Measurements from ENCODE around the gene KLHDC9. TPM values are rescaled to one million over a fixed set of nuclear protein-coding genes. Genes with fewer than 3 reads are reported as not detected.

KLHDC9 gene
- total RNA-seq, 1 donor from 2014 or later = not detected

- no peaks in the 10 kb centered on the region for H3K9me3 Mint-ChIP-seq
- intact Hi-C loops (cut with micrococcal nuclease) = no loop called here
- no peak overlapping the region for H3K27ac Mint-ChIP-seq
- no peak overlapping the region for H3K4me3 Mint-ChIP-seq (ENCODE audit: low read depth)
- no peaks in the 10 kb centered on the region for H3K4me1 Mint-ChIP-seq (ENCODE audit: low read depth)
- DNase-seq (ENCODE audit: low spot score) = no peak
- H3K27me3 Mint-ChIP-seq (ENCODE audit: low read depth) = peaks cover 2% of the 10 kb centered on the region
- no peaks in the 10 kb centered on the region for H3K36me3 Mint-ChIP-seq (ENCODE audit: low read depth)
Measured at GRCh38 chr1:161081519-161081918, 16.6 kb upstream of the KLHDC9 start.

- DNase-seq (ENCODE audit: low spot score) = no peak
- H3K9me3 Mint-ChIP-seq = no peaks in the 10 kb centered on the region
- H3K36me3 Mint-ChIP-seq (ENCODE audit: low read depth) = no peaks in the 10 kb centered on the region
- H3K4me1 Mint-ChIP-seq (ENCODE audit: low read depth) = no peaks in the 10 kb centered on the region
- H3K27me3 Mint-ChIP-seq (ENCODE audit: low read depth) = peaks cover 2% of the 10 kb centered on the region
- H3K27ac Mint-ChIP-seq = no peak overlapping the region
- H3K4me3 Mint-ChIP-seq (ENCODE audit: low read depth) = no peak overlapping the region
- intact Hi-C loops (cut with micrococcal nuclease) = no loop called here
Measured at GRCh38 chr1:161082483-161082882, 15.7 kb upstream of the KLHDC9 start.

- H3K4me3 Mint-ChIP-seq (ENCODE audit: low read depth) = no peak overlapping the region
- no peaks in the 10 kb centered on the region for H3K9me3 Mint-ChIP-seq
- no peak for DNase-seq (ENCODE audit: low spot score)
- peaks cover under 1% of the 10 kb centered on the region for H3K4me1 Mint-ChIP-seq (ENCODE audit: low read depth)
- peaks cover 2% of the 10 kb centered on the region for H3K27me3 Mint-ChIP-seq (ENCODE audit: low read depth)
- no peaks in the 10 kb centered on the region for H3K36me3 Mint-ChIP-seq (ENCODE audit: low read depth)
- intact Hi-C loops (cut with micrococcal nuclease) = no loop called here
- H3K27ac Mint-ChIP-seq = no peak overlapping the region
Measured at GRCh38 chr1:161082996-161083747, 15.0 kb upstream of the KLHDC9 start.

GRCh38 chr1:161083748-161084596, 14.2 kb upstream of the KLHDC9 start:
- no peak overlapping the region for H3K4me3 Mint-ChIP-seq (ENCODE audit: low read depth)
- no peak for DNase-seq (ENCODE audit: low spot score)
- H3K9me3 Mint-ChIP-seq = no peaks in the 10 kb centered on the region
- H3K36me3 Mint-ChIP-seq (ENCODE audit: low read depth) = no peaks in the 10 kb centered on the region
- H3K4me1 Mint-ChIP-seq (ENCODE audit: low read depth) = peaks cover 3% of the 10 kb centered on the region
- peaks cover 1% of the 10 kb centered on the region for H3K27me3 Mint-ChIP-seq (ENCODE audit: low read depth)
- no peak overlapping the region for H3K27ac Mint-ChIP-seq
- intact Hi-C loops (cut with micrococcal nuclease) = no loop called here

DNA sequence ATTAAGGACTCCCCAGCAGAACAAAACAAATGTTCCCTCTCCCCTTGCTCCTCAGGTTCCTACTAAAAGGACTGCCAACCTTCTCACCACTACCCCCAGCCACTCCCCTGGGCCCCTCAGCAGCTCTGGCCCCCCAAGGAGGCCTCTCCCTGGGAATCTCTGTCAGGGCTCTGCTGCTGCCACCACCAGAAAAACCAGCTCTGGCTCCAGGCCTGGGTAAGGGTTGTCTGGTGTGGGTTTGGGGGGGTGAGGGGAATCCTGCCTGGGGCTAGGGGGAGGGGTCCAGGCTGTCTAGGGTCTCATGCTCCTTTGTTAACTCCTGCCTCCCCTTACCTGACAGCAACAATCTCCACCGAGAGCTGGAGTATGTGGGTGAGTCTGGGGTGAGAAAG, 13.6 kb upstream of the KLHDC9 start:
- DNase-seq (ENCODE audit: low spot score) = no peak
- intact Hi-C loops (cut with micrococcal nuclease) = no loop called here
- peaks cover 3% of the 10 kb centered on the region for H3K4me1 Mint-ChIP-seq (ENCODE audit: low read depth)
- no peak overlapping the region for H3K27ac Mint-ChIP-seq
- H3K27me3 Mint-ChIP-seq (ENCODE audit: low read depth) = no peaks in the 10 kb centered on the region
- no peaks in the 10 kb centered on the region for H3K9me3 Mint-ChIP-seq
- H3K4me3 Mint-ChIP-seq (ENCODE audit: low read depth) = no peak overlapping the region
- no peaks in the 10 kb centered on the region for H3K36me3 Mint-ChIP-seq (ENCODE audit: low read depth)

DNA sequence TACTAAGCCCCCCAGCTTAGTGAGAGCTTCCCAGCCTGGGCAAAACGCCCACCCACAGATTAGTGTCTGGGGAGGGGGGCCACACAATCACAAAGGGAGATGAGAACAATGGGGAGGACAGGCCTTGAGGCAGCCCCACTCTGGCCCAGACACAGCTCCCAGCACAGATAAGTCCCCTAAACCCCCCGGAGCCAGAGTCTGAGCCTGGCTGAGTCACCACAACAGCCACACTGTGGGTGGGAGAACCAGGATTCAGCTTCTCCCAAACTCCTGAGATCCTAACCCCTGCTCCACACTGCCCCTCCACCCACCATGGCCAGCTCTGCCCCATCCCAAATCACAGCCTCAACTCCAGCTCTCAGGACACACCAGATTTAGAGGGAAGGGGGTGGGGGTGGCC, 13.0 kb upstream of the KLHDC9 start:
- H3K4me1 Mint-ChIP-seq (ENCODE audit: low read depth) = peaks cover 5% of the 10 kb centered on the region

GRCh38 chr1:161086457-161086856, 11.7 kb upstream of the KLHDC9 start:
- no peak for DNase-seq (ENCODE audit: low spot score)
- intact Hi-C loops (cut with micrococcal nuclease) = no loop called here

More for the DNA sequence above, 13.0 kb upstream of the KLHDC9 start:
- intact Hi-C loops (cut with micrococcal nuclease) = no loop called here
- Mint-ChIP-seq H3K9me3 (no peaks in the 10 kb centered on the region), H3K27ac (no peak overlapping the region), H3K27me3 (ENCODE audit: low read depth) (no peaks in the 10 kb centered on the region), H3K4me3 (ENCODE audit: low read depth) (no peak overlapping the region), H3K36me3 (ENCODE audit: low read depth) (no peaks in the 10 kb centered on the region)
- no peak for DNase-seq (ENCODE audit: low spot score)

GRCh38 chr1:161088587-161089110, 9.5 kb upstream of the KLHDC9 start:
- Mint-ChIP-seq H3K36me3 (ENCODE audit: low read depth) (no peaks in the 10 kb centered on the region), H3K4me1 (ENCODE audit: low read depth) (peaks cover 36% of the 10 kb centered on the region), H3K27ac (no peak overlapping the region), H3K9me3 (no peaks in the 10 kb centered on the region), H3K27me3 (ENCODE audit: low read depth) (no peaks in the 10 kb centered on the region), H3K4me3 (ENCODE audit: low read depth) (no peak overlapping the region)
- no peak for DNase-seq (ENCODE audit: low spot score)
- intact Hi-C loops (cut with micrococcal nuclease) = no loop called here

More at GRCh38 chr1:161086457-161086856, 11.7 kb upstream of the KLHDC9 start:
- peaks cover 14% of the 10 kb centered on the region for H3K4me1 Mint-ChIP-seq (ENCODE audit: low read depth)
- H3K27me3 Mint-ChIP-seq (ENCODE audit: low read depth) = no peaks in the 10 kb centered on the region
- no peaks in the 10 kb centered on the region for H3K9me3 Mint-ChIP-seq
- H3K4me3 Mint-ChIP-seq (ENCODE audit: low read depth) = no peak overlapping the region
- no peak overlapping the region for H3K27ac Mint-ChIP-seq
- H3K36me3 Mint-ChIP-seq (ENCODE audit: low read depth) = no peaks in the 10 kb centered on the region

- Mint-ChIP-seq H3K4me1 (ENCODE audit: low read depth) (peaks cover 38% of the 10 kb centered on the region), H3K27ac (no peak within 1 kb of the TSS)
Measured at GRCh38 chr1:161089251-161089924, 8.8 kb upstream of the KLHDC9 start, which contains the start of gene NECTIN4. TSS of gene NECTIN4 (minus strand) at chr1:161089558. CDS start at chr1:161089296, 262 bp downstream.

DNA sequence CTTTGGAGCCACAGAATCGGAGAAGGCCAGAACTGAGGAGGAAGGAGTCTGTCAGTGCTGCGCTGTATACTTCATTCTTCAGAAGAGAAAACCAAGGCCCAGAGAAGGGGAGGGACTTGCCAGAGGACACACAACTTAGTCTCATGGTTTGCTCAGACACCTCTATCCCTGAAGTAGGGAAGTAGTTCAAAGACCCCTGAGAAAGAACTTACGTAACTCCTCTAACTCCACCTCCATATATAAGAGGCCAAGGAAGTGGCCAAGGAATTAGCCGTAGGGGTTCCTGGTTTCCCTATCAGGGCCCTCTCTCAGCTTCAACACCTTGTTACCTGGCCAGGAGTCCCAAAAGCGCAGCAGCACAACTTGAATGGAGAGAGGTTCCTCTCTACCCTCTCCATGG, 8.2 kb upstream of the KLHDC9 start:
- Mint-ChIP-seq H3K27ac (no peak overlapping the region), H3K36me3 (ENCODE audit: low read depth) (no peaks in the 10 kb centered on the region), H3K4me3 (ENCODE audit: low read depth) (no peak overlapping the region), H3K27me3 (ENCODE audit: low read depth) (no peaks in the 10 kb centered on the region), H3K9me3 (no peaks in the 10 kb centered on the region), H3K4me1 (ENCODE audit: low read depth) (peaks cover 40% of the 10 kb centered on the region)
- intact Hi-C loops (cut with micrococcal nuclease) = loop anchor here (10.0 kb wide), 1 partner anchor 255 kb away; no protein-coding TSS in a partner anchor
- DNase-seq (ENCODE audit: low spot score) = no peak

More at GRCh38 chr1:161089251-161089924, 8.8 kb upstream of the KLHDC9 start, which contains the start of gene NECTIN4:
- Mint-ChIP-seq H3K4me3 (ENCODE audit: low read depth) (no peak within 1 kb of the TSS), H3K36me3 (ENCODE audit: low read depth) (no peaks in the 10 kb centered on the region), H3K27me3 (ENCODE audit: low read depth) (no peaks in the 10 kb centered on the region), H3K9me3 (no peaks in the 10 kb centered on the region)
- intact Hi-C loops (cut with micrococcal nuclease) = no loop called here
- no peak for DNase-seq (ENCODE audit: low spot score)

DNA sequence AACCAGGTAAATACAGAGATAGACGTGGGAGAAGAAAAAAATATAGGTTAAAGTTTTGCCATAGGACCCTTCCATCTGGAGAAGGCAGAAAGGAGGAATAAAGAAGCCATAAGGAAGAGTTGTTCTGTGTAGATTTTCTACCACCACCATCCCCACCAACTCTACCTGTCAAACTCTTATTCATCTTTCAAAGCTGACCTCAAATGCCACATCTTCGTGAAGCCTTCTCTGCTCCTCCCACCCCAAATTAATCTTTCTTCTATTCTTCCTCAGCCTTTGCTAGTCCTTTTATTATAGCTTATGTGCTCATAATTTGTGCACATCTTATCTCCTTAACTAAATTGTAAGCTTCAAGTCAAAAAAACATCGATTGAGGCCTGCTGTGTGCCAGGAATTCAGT, 7.5 kb upstream of the KLHDC9 start:
- Mint-ChIP-seq H3K9me3 (no peaks in the 10 kb centered on the region), H3K27ac (no peak overlapping the region), H3K36me3 (ENCODE audit: low read depth) (no peaks in the 10 kb centered on the region), H3K4me3 (ENCODE audit: low read depth) (no peak overlapping the region), H3K27me3 (ENCODE audit: low read depth) (no peaks in the 10 kb centered on the region), H3K4me1 (ENCODE audit: low read depth) (peaks cover 41% of the 10 kb centered on the region)
- intact Hi-C loops (cut with micrococcal nuclease) = loop anchor here (10.0 kb wide), 1 partner anchor 256 kb away; no protein-coding TSS in a partner anchor
- DNase-seq (ENCODE audit: low spot score) = no peak

DNA sequence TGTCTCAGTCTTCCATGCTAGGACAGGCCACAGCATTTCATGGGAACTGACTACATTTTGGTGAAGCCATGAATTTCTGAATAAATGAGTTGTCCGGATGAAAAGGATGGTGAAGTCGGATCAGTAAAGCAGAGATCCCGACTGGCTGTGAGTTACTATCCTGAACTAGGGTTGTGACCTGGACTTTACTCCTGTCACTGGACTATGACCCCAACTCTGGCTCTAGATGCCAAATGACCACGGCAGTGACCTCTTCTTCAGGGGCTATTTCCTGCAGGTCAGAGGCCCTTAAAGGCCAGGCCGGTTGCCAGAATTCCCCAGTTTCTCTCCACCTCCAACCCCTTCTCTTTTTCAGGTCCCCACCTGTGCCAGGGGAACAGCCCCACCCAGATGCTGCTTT, 7.1 kb upstream of the KLHDC9 start:
- no peak overlapping the region for H3K27ac Mint-ChIP-seq
- H3K36me3 Mint-ChIP-seq (ENCODE audit: low read depth) = no peaks in the 10 kb centered on the region
- intact Hi-C loops (cut with micrococcal nuclease) = loop anchor here (10.0 kb wide), 1 partner anchor 256 kb away; no protein-coding TSS in a partner anchor
- H3K4me3 Mint-ChIP-seq (ENCODE audit: low read depth) = no peak overlapping the region
- no peak for DNase-seq (ENCODE audit: low spot score)
- peaks cover 42% of the 10 kb centered on the region for H3K4me1 Mint-ChIP-seq (ENCODE audit: low read depth)
- H3K9me3 Mint-ChIP-seq = no peaks in the 10 kb centered on the region
- no peaks in the 10 kb centered on the region for H3K27me3 Mint-ChIP-seq (ENCODE audit: low read depth)

All from activated T-helper 2 cell treated with anti-CD3 and anti-CD28 coated beads, Interferon-gamma antibody, Interleukin-2, Interleukin-4, amounts not matched to agents 10 μg/mL and 5 μg/mL and 100 μg/mL, durations not matched to agents 14 hours and 24 hours and 36 hours (primary cell).